H1 (cell line): ENCODE measurements around the gene ELMO1. TPM values are rescaled to one million over a fixed set of nuclear protein-coding genes. Genes with fewer than 3 reads are reported as not detected.

Experiments used
- CTCF ChIA-PET: fragments of 300-600 bp; sonication (Branson Sonifier 250); formaldehyde crosslinking; loops from one replicate; lab custom pipeline; 2021; ENCODE audit not compliant: partially characterized antibody; lab: Charles Lee
- POLR2A ChIA-PET: fragments of 300-600 bp; sonication (Branson Sonifier 250); formaldehyde crosslinking; loops from one replicate; lab custom pipeline; 2021; ENCODE audit warnings: inconsistent platforms; ENCODE audit not compliant: partially characterized antibody; lab: Charles Lee
- DNase-seq, 2 experiments: peaks; one replicate each; pipeline versions ENCODE4 v3.0.0 to v3.0.0-alpha.2; 2010 to 2022; ENCODE audit warnings: low spot score in 2 of 2, low read depth in 1 of 2, mixed read lengths in 1 of 2
- FAIRE-seq: peaks from 2 replicates; lab custom pipeline; 2011; peaks lifted over from hg19 to GRCh38; lab: Jason Lieb, UNC
- H2AFZ ChIP-seq: 2 replicates; pipeline ENCODE4 v1.8.1; 2012; ENCODE audit warnings: low read length, inconsistent platforms
- H2AK5ac ChIP-seq: 2 replicates; pipeline ENCODE4 v1.6.1; 2013; ENCODE audit warnings: low read depth, low read length
- H2BK120ac ChIP-seq: replicated peaks from 2 replicates; pipeline ENCODE3; 2013; ENCODE audit warnings: low read depth, low read length, inconsistent platforms
- H2BK12ac ChIP-seq: 2 replicates; pipeline ENCODE4 v1.6.1; 2013; ENCODE audit warnings: low read depth, low read length
- H2BK15ac ChIP-seq: 2 replicates; pipeline ENCODE4 v1.6.1; 2013; ENCODE audit warnings: low read length
- H2BK20ac ChIP-seq: 2 replicates; pipeline ENCODE4 v1.6.1; 2013; ENCODE audit warnings: low read length
- H2BK5ac ChIP-seq: 2 replicates; pipeline ENCODE4 v1.6.1; 2013; ENCODE audit warnings: low read depth, low read length
- H3K14ac ChIP-seq: 2 replicates; pipeline ENCODE4 v1.6.1; 2013; ENCODE audit warnings: inconsistent platforms; ENCODE audit not compliant: insufficient read length
- H3K18ac ChIP-seq: 2 replicates; pipeline ENCODE4 v1.6.1; 2013; ENCODE audit warnings: low read length; ENCODE audit errors: extremely low read depth
- H3K23ac ChIP-seq: 2 replicates; pipeline ENCODE4 v1.6.1; 2013; ENCODE audit warnings: inconsistent platforms; ENCODE audit not compliant: insufficient read length
- H3K23me2 ChIP-seq: 2 replicates; pipeline ENCODE4 v1.6.1; 2013; ENCODE audit warnings: low read depth, low read length
- H3K27ac ChIP-seq: 2 replicates; pipeline ENCODE4 v1.6.1; 2011; ENCODE audit warnings: low read depth, low read length, inconsistent platforms
- H3K27me3 ChIP-seq, 4 experiments: replicated peaks in 1 of 4; 1 replicate in 1 of 4; 2 replicates in 3 of 4; pipeline versions ENCODE4 v1.6.1 to v1.8.1; 2011 to 2013; ENCODE audit warnings: low read length in 3 of 4, mild to moderate bottlenecking in 3 of 4, inconsistent platforms in 2 of 4, mixed read lengths in 2 of 4, moderate library complexity in 1 of 4; ENCODE audit not compliant: control insufficient read depth in 3 of 4, insufficient read depth in 3 of 4; ENCODE audit errors: extremely low read depth in 1 of 4
- H3K36me3 ChIP-seq, 4 experiments: 2 replicates each; pipeline versions ENCODE4 v1.6.1 to v1.8.1; 2011 to 2013; ENCODE audit warnings: mild to moderate bottlenecking in 4 of 4, low read length in 3 of 4, moderate library complexity in 2 of 4, control low read depth in 1 of 4, inconsistent platforms in 1 of 4; ENCODE audit not compliant: insufficient read depth in 4 of 4, control insufficient read depth in 2 of 4
- H3K4ac ChIP-seq: replicated peaks from 2 replicates; pipeline ENCODE3; 2013; ENCODE audit warnings: low read length, low read depth, mixed read lengths, inconsistent platforms; ENCODE audit not compliant: insufficient read length
- H3K4me1 ChIP-seq, 4 experiments: replicated peaks in 1 of 4; 1 replicate in 1 of 4; 2 replicates in 3 of 4; pipeline versions ENCODE4 v1.6.1 to v1.8.1; 2011 to 2013; ENCODE audit warnings: low read length in 3 of 4, inconsistent platforms in 2 of 4, mixed read lengths in 1 of 4; ENCODE audit not compliant: insufficient read depth in 4 of 4, control insufficient read depth in 3 of 4
- H3K4me2 ChIP-seq, 2 experiments: 2 replicates each; pipeline versions ENCODE4 v1.6.1 to v1.8.1; 2011 to 2013; ENCODE audit warnings: low read depth in 2 of 2, low read length in 2 of 2, control low read depth in 1 of 2, inconsistent platforms in 1 of 2, mild to moderate bottlenecking in 1 of 2; ENCODE audit not compliant: insufficient read depth in 1 of 2
- H3K4me3 ChIP-seq, 4 experiments: fragments of 200-600, 300-600 bp in 1 of 4; sonication (generic), shearing (Covaris generic), sonication (Bioruptor Twin) in 1 of 4; 2 replicates each; pipeline versions ENCODE4 v1.5.1 to v1.8.1; 2011 to 2016; ENCODE audit warnings: low read length in 4 of 4, low read depth in 3 of 4, control low read depth in 2 of 4, inconsistent platforms in 2 of 4, mild to moderate bottlenecking in 2 of 4, mixed read lengths in 1 of 4, moderate library complexity in 1 of 4; ENCODE audit not compliant: insufficient read depth in 2 of 4; ENCODE audit errors: extremely low read depth in 1 of 4
- H3K56ac ChIP-seq: replicated peaks from 2 replicates; pipeline ENCODE3; 2013; ENCODE audit warnings: low read depth, mild to moderate bottlenecking, mixed read lengths, low read length, inconsistent platforms; ENCODE audit not compliant: insufficient read length
- H3K79me1 ChIP-seq: 2 replicates; pipeline ENCODE4 v1.6.1; 2013; ENCODE audit warnings: low read depth, low read length, control low read depth
- H3K79me2 ChIP-seq, 2 experiments: 2 replicates each; pipeline versions ENCODE4 v1.6.1 to v1.8.1; 2012 to 2013; ENCODE audit warnings: low read length in 2 of 2, mild to moderate bottlenecking in 2 of 2, inconsistent platforms in 1 of 2; ENCODE audit not compliant: insufficient read depth in 2 of 2, control insufficient read depth in 1 of 2
- H3K9ac ChIP-seq, 4 experiments: replicated peaks in 1 of 4; 1 replicate in 1 of 4; 2 replicates in 3 of 4; pipeline versions ENCODE4 v1.6.1 to v1.8.1; 2011 to 2013; ENCODE audit warnings: low read depth in 3 of 4, low read length in 3 of 4, control low read depth in 2 of 4, mild to moderate bottlenecking in 2 of 4, moderate library complexity in 2 of 4, inconsistent platforms in 1 of 4; ENCODE audit errors: extremely low read depth in 1 of 4
- H3K9me3 ChIP-seq, 2 experiments: 2 replicates each; pipeline versions ENCODE4 v1.6.1 to v1.8.1; 2012 to 2013; ENCODE audit warnings: mild to moderate bottlenecking in 2 of 2, moderate library complexity in 2 of 2, control low read depth in 1 of 2, inconsistent platforms in 1 of 2, low read depth in 1 of 2, low read length in 1 of 2, mixed read lengths in 1 of 2; ENCODE audit not compliant: insufficient read depth in 2 of 2
- H4K20me1 ChIP-seq, 2 experiments: replicated peaks in 1 of 2; 2 replicates each; pipeline versions ENCODE3 to v1.8.1; 2011 to 2013; ENCODE audit warnings: inconsistent platforms in 2 of 2, low read length in 2 of 2, mild to moderate bottlenecking in 1 of 2; ENCODE audit not compliant: insufficient read depth in 2 of 2, control insufficient read depth in 1 of 2
- H4K5ac ChIP-seq: 2 replicates; pipeline ENCODE4 v1.6.1; 2013; ENCODE audit warnings: low read length, low read depth, mixed read lengths, inconsistent platforms; ENCODE audit not compliant: insufficient read length
- H4K8ac ChIP-seq: 2 replicates; pipeline ENCODE4 v1.8.0; 2013; ENCODE audit warnings: mild to moderate bottlenecking, moderate library complexity, low read length, inconsistent platforms; ENCODE audit not compliant: insufficient read depth; ENCODE audit errors: extremely low read depth
- H4K91ac ChIP-seq: replicated peaks from 2 replicates; pipeline ENCODE3; 2013; ENCODE audit warnings: low read length, mixed read lengths, inconsistent platforms; ENCODE audit not compliant: insufficient read length
- BCL11A ChIP-seq, 2 experiments: IDR thresholded peaks; one replicate each; pipeline ENCODE4 v1.6.1; 2011; ENCODE audit warnings: low read depth in 2 of 2, low read length in 2 of 2, mild to moderate bottlenecking in 2 of 2
- EP300 ChIP-seq, 2 experiments: IDR thresholded peaks; 1 replicate in 1 of 2; 2 replicates in 1 of 2; pipeline ENCODE4 v1.6.1; 2011 to 2012; ENCODE audit warnings: low read depth in 2 of 2, low read length in 2 of 2, mild to moderate bottlenecking in 2 of 2, borderline replicate concordance in 1 of 2, inconsistent platforms in 1 of 2, moderate library complexity in 1 of 2
- HDAC2 ChIP-seq, 2 experiments: fragments of 300-600 bp in 1 of 2; sonication (generic) in 1 of 2; IDR thresholded peaks; 2 replicates each; pipeline ENCODE4 v1.6.1; 2011 to 2012; ENCODE audit warnings: low read depth in 2 of 2, low read length in 2 of 2, mild to moderate bottlenecking in 2 of 2, moderate library complexity in 2 of 2, borderline replicate concordance in 1 of 2, inconsistent platforms in 1 of 2
- SAP30 ChIP-seq: fragments of 300-600 bp; sonication (generic); IDR thresholded peaks from 2 replicates; pipeline ENCODE4 v1.7.1; 2012; ENCODE audit warnings: low read length, moderate library complexity, mild to moderate bottlenecking, inconsistent platforms; ENCODE audit not compliant: insufficient read depth, insufficient replicate concordance
- SIX5 ChIP-seq: IDR thresholded peaks from 2 replicates; pipeline ENCODE4 v1.6.1; 2011; ENCODE audit warnings: mild to moderate bottlenecking, low read depth, low read length
- SUZ12 ChIP-seq: fragments of 200-600 bp; sonication (generic); IDR thresholded peaks from 2 replicates; pipeline ENCODE4 v1.6.1; 2012; ENCODE audit warnings: mild to moderate bottlenecking, inconsistent platforms, low read length, moderate library complexity, mixed read lengths
- TAF1 ChIP-seq: IDR thresholded peaks from 2 replicates; pipeline ENCODE4 v1.6.1; 2011; ENCODE audit warnings: mild to moderate bottlenecking, low read depth, low read length
- WGBS, 2 experiments: shearing (Covaris generic) in 1 of 2; methylation state at CpG; one replicate each; pipeline versions ENCODE4 v1.1.6 to v1.1.7; 2013 to 2015; ENCODE audit warnings: low lambda C conversion rate in 2 of 2, mixed read lengths in 2 of 2, inconsistent platforms in 1 of 2, low coverage in 1 of 2, missing lambda C conversion rate in 1 of 2; ENCODE audit not compliant: insufficient replicate concordance in 2 of 2, insufficient coverage in 1 of 2, insufficient read length in 1 of 2; ENCODE audit errors: extremely low coverage in 1 of 2, missing lambda C conversion rate in 1 of 2; 5-methylcytosine and 5-hydroxymethylcytosine counted together
- polyA plus RNA-seq, 7 experiments: library from polyadenylated mRNA; depleted of rRNA in 3 of 7; stranded (reverse) in 5 of 7; unstranded in 2 of 7; fragments of >200 nt in 5 of 7; fragments of 200-250 nt in 2 of 7; gene quantifications; 1 replicate in 5 of 7; 2 replicates in 1 of 7; 4 replicates in 1 of 7; pipeline versions ENCODE4 v1.2.1 to v1.2.3, GENCODE V29; 2011 to 2013; ENCODE audit warnings: missing spikeins in 2 of 7, mixed read lengths in 2 of 7
- total RNA-seq: library from RNA; stranded (reverse); fragmentation: NEBNext Ultra II Directional; extraction: Animal tissue kit (Norgen Biotek cat#: 25700); gene quantifications from 2 replicates; pipeline ENCODE4 v1.2.1, GENCODE V29; 2021
- TF ChIP-seq, protein P1 (sequence below): IDR thresholded peaks from 2 replicates; pipeline ENCODE4 v1.6.1; 2011; ENCODE audit warnings: low read depth, mild to moderate bottlenecking, low read length; ENCODE audit not compliant: insufficient read depth
- TF ChIP-seq, protein P2 (sequence below): IDR thresholded peaks from 2 replicates; pipeline ENCODE4 v1.6.1; 2011; ENCODE audit warnings: low read length, improper control_type of control experiment

Gene ELMO1
- total and polyA plus RNA-seq, 2 of the 8 experiments (the other 6 are each of a cell fraction or from before 2014, with no cell fraction given) = 18.4 to 21.0 TPM

DNA sequence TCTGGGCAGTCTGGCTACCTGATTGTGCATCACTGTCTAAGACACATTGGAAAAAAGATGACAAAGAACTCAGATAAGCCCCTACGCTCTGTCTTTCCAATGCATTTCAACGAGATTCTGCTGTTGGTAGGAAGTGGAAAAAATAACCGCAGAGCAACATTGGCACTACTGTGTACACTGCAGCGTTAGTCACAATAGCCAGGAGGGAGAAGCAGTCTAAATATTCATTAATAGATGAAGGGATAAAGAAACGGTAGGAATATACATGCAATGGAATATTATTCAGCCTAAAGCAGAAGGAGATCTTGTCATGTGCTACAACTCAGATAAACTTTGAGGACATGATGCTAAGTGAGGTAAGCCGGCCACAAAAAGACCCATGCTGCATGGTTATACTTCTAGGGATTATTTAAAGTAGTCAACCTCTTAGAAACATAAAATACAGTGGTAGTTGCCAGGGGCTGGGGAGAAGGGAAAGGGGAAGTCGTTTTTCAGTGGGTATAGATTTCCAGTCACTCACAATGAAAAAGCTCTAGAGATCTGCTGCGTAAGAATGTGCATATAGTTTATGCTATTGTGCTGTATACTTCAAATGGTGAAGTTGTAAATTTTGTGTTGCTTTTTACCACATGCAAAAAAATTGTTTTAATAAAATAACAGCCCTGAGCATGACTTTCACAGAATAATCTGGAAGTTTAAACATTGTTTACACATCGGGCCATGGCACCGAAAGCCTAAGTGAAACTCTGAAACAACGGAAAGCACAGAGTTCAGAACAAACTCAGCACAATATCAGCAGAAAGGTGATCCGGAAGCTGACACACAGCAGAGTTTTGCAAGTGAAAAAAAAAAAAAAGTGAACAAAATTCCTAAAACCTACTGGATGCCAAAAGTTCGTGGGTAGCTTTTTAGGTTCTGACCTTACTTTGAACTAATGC lies 40.1 kb downstream of the ELMO1 start:
- no peak overlapping the region for H3K4me2 ChIP-seq
- no peak overlapping the region for H3K27ac ChIP-seq
- H3K36me3 ChIP-seq = no peaks in the 10 kb centered on the region
- H4K8ac ChIP-seq = no peak overlapping the region
- H2AK5ac ChIP-seq = no peak overlapping the region
- H3K79me1 ChIP-seq = no peaks in the 10 kb centered on the region
- no peak overlapping the region for H2BK15ac ChIP-seq
- no peak overlapping the region for H3K9ac ChIP-seq
- no peak overlapping the region for H4K91ac ChIP-seq
- no peaks in the 10 kb centered on the region; a peak in 2 of 7 replicates for H3K4me1 ChIP-seq
- no peak overlapping the region for H4K5ac ChIP-seq
- H2BK120ac ChIP-seq = no peak overlapping the region
- H4K20me1 ChIP-seq = peaks cover 0 to 2% of the 10 kb centered on the region in 2 experiments
- H3K9me3 ChIP-seq = no peaks in the 10 kb centered on the region
- no peak overlapping the region for H3K18ac ChIP-seq
- H3K4me3 ChIP-seq = no peak overlapping the region
- H3K56ac ChIP-seq = no peak overlapping the region
- DNase-seq (no peak), FAIRE-seq (no peak)
- H2BK20ac ChIP-seq = no peak overlapping the region
- H3K27me3 ChIP-seq = no peaks in the 10 kb centered on the region
- no peak overlapping the region for H3K14ac ChIP-seq
- ChIA-PET POLR2A (no interaction called here), CTCF (interaction anchor here (0.6 kb wide), 1 partner anchor 16 kb away, joined by 3 read pairs; no protein-coding TSS in a partner anchor)
- no peak overlapping the region for H3K23ac ChIP-seq
- H2BK5ac ChIP-seq = no peak overlapping the region
- H2AFZ ChIP-seq = no peak overlapping the region
- H3K4ac ChIP-seq = no peak overlapping the region
- WGBS, 2 experiments = 88% methylated on average over 13 of the region's 13 CpGs; no CpG with 5 or more reads in 1 of the 2 experiments
- no peaks in the 10 kb centered on the region for H3K23me2 ChIP-seq
- no peak overlapping the region for H2BK12ac ChIP-seq
- no peaks in the 10 kb centered on the region for H3K79me2 ChIP-seq
- TF ChIP-seq, protein P1, sequence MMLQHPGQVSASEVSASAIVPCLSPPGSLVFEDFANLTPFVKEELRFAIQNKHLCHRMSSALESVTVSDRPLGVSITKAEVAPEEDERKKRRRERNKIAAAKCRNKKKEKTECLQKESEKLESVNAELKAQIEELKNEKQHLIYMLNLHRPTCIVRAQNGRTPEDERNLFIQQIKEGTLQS = no peak
- TF ChIP-seq BCL11A (IDR thresholded peaks at IDR 0.05; ENCODE audit: low read depth in 2 of 2, low read length in 2 of 2) = no peak
- TF ChIP-seq SIX5 = no peak
- TF ChIP-seq SUZ12 = no peak
- TF ChIP-seq TAF1 = no peak
- TF ChIP-seq SAP30 = no peak
- no peak for TF ChIP-seq HDAC2 (IDR thresholded peaks at IDR 0.05; ENCODE audit: borderline replicate concordance in 1 of 2, low read depth in 2 of 2, low read length in 2 of 2)
- TF ChIP-seq EP300 (IDR thresholded peaks at IDR 0.05; ENCODE audit: borderline replicate concordance in 1 of 2, low read depth in 2 of 2, low read length in 2 of 2) = no peak
- TF ChIP-seq, protein P2, sequence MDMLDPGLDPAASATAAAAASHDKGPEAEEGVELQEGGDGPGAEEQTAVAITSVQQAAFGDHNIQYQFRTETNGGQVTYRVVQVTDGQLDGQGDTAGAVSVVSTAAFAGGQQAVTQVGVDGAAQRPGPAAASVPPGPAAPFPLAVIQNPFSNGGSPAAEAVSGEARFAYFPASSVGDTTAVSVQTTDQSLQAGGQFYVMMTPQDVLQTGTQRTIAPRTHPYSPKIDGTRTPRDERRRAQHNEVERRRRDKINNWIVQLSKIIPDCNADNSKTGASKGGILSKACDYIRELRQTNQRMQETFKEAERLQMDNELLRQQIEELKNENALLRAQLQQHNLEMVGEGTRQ = no peak
